ENCODE data around the gene DCAF4. TPM values are rescaled to one million over a fixed set of nuclear protein-coding genes. Genes with fewer than 3 reads are reported as not detected.

The DCAF4 gene
- total RNA-seq (23.1 TPM), polyA plus RNA-seq (ENCODE audit: insufficient read depth, low read depth, low replicate concordance) (11.0 TPM)
- long read RNA-seq, donor 1 = 0 reads
- long read RNA-seq, donor 2 = 0 reads
- long read RNA-seq, donor 3, partial matches to known transcripts = 0 of 2 reads
- long read RNA-seq, donor 3, other reads (novel, unspliced or antisense) = 0 of 2 reads
- long read RNA-seq, donor 4, partial matches to known transcripts = 0 of 1 reads
- long read RNA-seq, donor 4, other reads (novel, unspliced or antisense) = 0 of 1 reads
- long read RNA-seq, donor 5 = 0 reads
- long read RNA-seq, donor 6, partial matches to known transcripts = 0 of 1 reads
- long read RNA-seq, donor 6, other reads (novel, unspliced or antisense) = 0 of 1 reads
- long read RNA-seq, donor 7, partial matches to known transcripts = 2 of 11 reads
- long read RNA-seq, donor 7, other reads (novel, unspliced or antisense) = 6 of 11 reads
- long read RNA-seq, donor 8, partial matches to known transcripts = 0 of 2 reads
- long read RNA-seq, donor 8, other reads (novel, unspliced or antisense) = 0 of 2 reads
- long read RNA-seq, donor 9 = 0 reads
- long read RNA-seq, donor 10 = 0 reads

GRCh38 chr14:72926292-72927028 lies at the start of gene DCAF4:
DCAF4 (plus strand) TSS chr14:72926464; CDS start chr14:72937979, 11,515 bp downstream.
- peak; percentile 97 to 99 (median 98) for DNase-seq
- no peaks in the 10 kb centered on the region for H3K9me3 ChIP-seq (ENCODE audit: control insufficient read depth in 2 of 3, insufficient read depth in 1 of 3, low read length in 3 of 3)
- H3K36me3 ChIP-seq (ENCODE audit: control insufficient read depth in 2 of 3, insufficient read depth in 3 of 3, low read length in 3 of 3) = no peaks in the 10 kb centered on the region
- intact Hi-C loops (cut with DNase I) = no loop called here
- FAIRE-seq = no peak
- no peaks in the 10 kb centered on the region for H3K4me1 ChIP-seq (ENCODE audit: control insufficient read depth in 2 of 3, insufficient read depth in 2 of 3, low read depth in 1 of 3, low read length in 3 of 3)
- peak within 1 kb of the TSS; percentile 34 to 88 for H3K27ac ChIP-seq (ENCODE audit: low read depth in 2 of 2, low read length in 2 of 2)
- no peak for TF ChIP-seq CTCF (IDR thresholded peaks at IDR 0.05; ENCODE audit: borderline replicate concordance, extremely low read depth, insufficient read depth)
- peak within 1 kb of the TSS; percentile 67 to 88 (median 68) for H3K9ac ChIP-seq (ENCODE audit: low read length in 3 of 3)
- no peaks in the 10 kb centered on the region for H3K27me3 ChIP-seq (ENCODE audit: control insufficient read depth, insufficient read depth, low read length)
- peak within 1 kb of the TSS; percentile 83 to 89 (median 85) for H3K4me3 ChIP-seq (ENCODE audit: low read length in 3 of 3)

- Histone ChIP-seq H3K9me3 (ENCODE audit: control insufficient read depth in 2 of 3, insufficient read depth in 1 of 3, low read length in 3 of 3) (no peaks in the 10 kb centered on the region), H3K36me3 (ENCODE audit: control insufficient read depth in 2 of 3, insufficient read depth in 3 of 3, low read length in 3 of 3) (no peaks in the 10 kb centered on the region), H3K27ac (ENCODE audit: low read depth in 2 of 2, low read length in 2 of 2) (no peak overlapping the region), H3K4me1 (ENCODE audit: control insufficient read depth in 2 of 3, insufficient read depth in 2 of 3, low read depth in 1 of 3, low read length in 3 of 3) (peaks cover 0 to 6% (median 0%) of the 10 kb centered on the region in 3 donors), H3K27me3 (ENCODE audit: control insufficient read depth, insufficient read depth, low read length) (no peaks in the 10 kb centered on the region), H3K9ac (ENCODE audit: low read length in 3 of 3) (no peak overlapping the region), H3K4me3 (ENCODE audit: low read length in 3 of 3) (no peak overlapping the region)
- FAIRE-seq = no peak
- no peak for DNase-seq
- intact Hi-C loops (cut with DNase I) = no loop called here
- no peak for TF ChIP-seq CTCF (IDR thresholded peaks at IDR 0.05; ENCODE audit: borderline replicate concordance, extremely low read depth, insufficient read depth)
These were observed 49.6 kb upstream of the DCAF4 start for GRCh38 chr14:72876710-72877063.

GRCh38 chr14:72878746-72879145 lies 47.5 kb upstream of the DCAF4 start:
- Histone ChIP-seq H3K4me1 (ENCODE audit: control insufficient read depth in 2 of 3, insufficient read depth in 2 of 3, low read depth in 1 of 3, low read length in 3 of 3) (peaks cover 0 to 8% (median 0%) of the 10 kb centered on the region in 3 donors), H3K4me3 (ENCODE audit: low read length in 3 of 3) (no peak overlapping the region), H3K27ac (ENCODE audit: low read depth in 2 of 2, low read length in 2 of 2) (no peak overlapping the region), H3K9ac (ENCODE audit: low read length in 3 of 3) (no peak overlapping the region), H3K27me3 (ENCODE audit: control insufficient read depth, insufficient read depth, low read length) (no peaks in the 10 kb centered on the region), H3K36me3 (ENCODE audit: control insufficient read depth in 2 of 3, insufficient read depth in 3 of 3, low read length in 3 of 3) (no peaks in the 10 kb centered on the region), H3K9me3 (ENCODE audit: control insufficient read depth in 2 of 3, insufficient read depth in 1 of 3, low read length in 3 of 3) (no peaks in the 10 kb centered on the region)
- DNase-seq = no peak
- intact Hi-C loops (cut with DNase I) = no loop called here
- TF ChIP-seq CTCF (IDR thresholded peaks at IDR 0.05; ENCODE audit: borderline replicate concordance, extremely low read depth, insufficient read depth) = no peak
- no peak for FAIRE-seq
